ENCODE measurements around the gene CYP27C1.
"Not testable (repeated sequence)": the region's sequence is repeated elsewhere in the genome, so short reads cannot be mapped to it uniquely, and the experiment has no call there.

Gene CYP27C1

GRCh38 chr2:127163921-127164320, 56.2 kb downstream of the CYP27C1 start:
- no peak for TF ChIP-seq CTCF (IDR thresholded peaks at IDR 0.05; ENCODE audit: insufficient read depth, low read depth, low read length, missing control alignments)
- no peak for DNase-seq (ENCODE audit: low read depth)

GRCh38 chr2:127163090-127163406, 57.1 kb downstream of the CYP27C1 start:
- not testable (repeated sequence) for H3K4me3 ChIP-seq (ENCODE audit: low read length); DNase-seq (ENCODE audit: low read depth)

More at GRCh38 chr2:127163921-127164320, 56.2 kb downstream of the CYP27C1 start:
- no peak overlapping the region for H3K4me3 ChIP-seq (ENCODE audit: low read length)

GRCh38 chr2:127162261-127163089, 57.6 kb downstream of the CYP27C1 start:
- no peak for TF ChIP-seq CTCF (IDR thresholded peaks at IDR 0.05; ENCODE audit: insufficient read depth, low read depth, low read length, missing control alignments)
- DNase-seq (ENCODE audit: low read depth): no peak
- no peak overlapping the region for H3K4me3 ChIP-seq (ENCODE audit: low read length)

- peak; percentile 58 for DNase-seq (ENCODE audit: low read depth)
- no peak overlapping the region for H3K4me3 ChIP-seq (ENCODE audit: low read length)
Observed at GRCh38 chr2:127161176-127162136, 58.6 kb downstream of the CYP27C1 start.

GRCh38 chr2:127160676-127161075, 59.4 kb downstream of the CYP27C1 start:
- DNase-seq (ENCODE audit: low read depth): no peak
- no peak overlapping the region for H3K4me3 ChIP-seq (ENCODE audit: low read length)
- no peak for TF ChIP-seq CTCF (IDR thresholded peaks at IDR 0.05; ENCODE audit: insufficient read depth, low read depth, low read length, missing control alignments)

More at GRCh38 chr2:127161176-127162136, 58.6 kb downstream of the CYP27C1 start:
- no peak for TF ChIP-seq CTCF (IDR thresholded peaks at IDR 0.05; ENCODE audit: insufficient read depth, low read depth, low read length, missing control alignments)

- no peak for DNase-seq (ENCODE audit: low read depth)
- no peak overlapping the region for H3K4me3 ChIP-seq (ENCODE audit: low read length)
- no peak for TF ChIP-seq CTCF (IDR thresholded peaks at IDR 0.05; ENCODE audit: insufficient read depth, low read depth, low read length, missing control alignments)
Observed at GRCh38 chr2:127159543-127159942, 60.6 kb downstream of the CYP27C1 start.

- DNase-seq (ENCODE audit: low read depth): no peak
- no peak for TF ChIP-seq CTCF (IDR thresholded peaks at IDR 0.05; ENCODE audit: insufficient read depth, low read depth, low read length, missing control alignments)
- no peak overlapping the region for H3K4me3 ChIP-seq (ENCODE audit: low read length)
Observed at GRCh38 chr2:127158614-127159290, 61.3 kb downstream of the CYP27C1 start.

Data from epithelial cell of esophagus (primary cell).